Occipital lobe (tissue), 2 donors: ENCODE measurements around the gene PGPEP1. TPM values are rescaled to one million over a fixed set of nuclear protein-coding genes. Genes with fewer than 3 reads are reported as not detected.
A peak's percentile ranks its signal among the peaks of the same experiment; 100 is the strongest.
"Not testable (repeated sequence)": the region's sequence is repeated elsewhere in the genome, so short reads cannot be mapped to it uniquely, and the experiment has no call there.

Source experiments
- DNase-seq: peaks from one replicate; lab custom pipeline; 2025; lab: John Stamatoyannopoulos, UW
- total RNA-seq: library from RNA; depleted of rRNA; stranded (reverse); fragments of >200 nt; gene quantifications from one replicate; pipeline ENCODE4 v1.2.3, GENCODE V29; 2014

Gene PGPEP1
- total RNA-seq, 1 donor from 2014 or later: 14.2 TPM

GRCh38 chr19:18390065-18390907 lies 49.9 kb downstream of the PGPEP1 start:
- no peak for DNase-seq

DNA sequence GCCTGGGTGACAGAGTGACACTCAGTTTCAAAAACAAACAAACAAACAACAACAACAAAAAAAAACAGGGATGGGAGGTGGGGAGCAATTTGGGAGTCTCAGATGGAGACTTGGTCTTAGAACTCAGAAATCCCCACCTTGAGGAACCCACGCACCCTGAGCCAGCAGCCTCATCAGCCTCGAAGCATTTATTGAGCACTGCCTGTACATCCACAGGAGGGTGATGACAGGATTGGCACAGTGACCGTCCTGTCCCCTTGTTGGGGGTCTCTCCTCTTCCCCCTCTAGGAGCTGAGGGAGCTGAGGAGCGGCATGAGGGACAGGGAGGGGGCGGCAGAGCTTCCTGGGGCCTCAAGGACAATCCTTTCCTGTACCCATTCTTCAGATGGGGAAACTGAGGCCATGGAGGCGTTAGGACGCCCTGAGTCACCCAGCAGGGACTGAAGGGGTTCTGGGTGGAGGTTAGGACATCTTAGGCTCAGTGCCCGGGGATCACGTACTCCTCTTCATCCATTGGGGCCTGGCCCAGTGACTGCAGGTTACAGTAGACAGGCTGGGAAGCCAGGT lies 51.2 kb downstream of the PGPEP1 start:
- no peak for DNase-seq

DNA sequence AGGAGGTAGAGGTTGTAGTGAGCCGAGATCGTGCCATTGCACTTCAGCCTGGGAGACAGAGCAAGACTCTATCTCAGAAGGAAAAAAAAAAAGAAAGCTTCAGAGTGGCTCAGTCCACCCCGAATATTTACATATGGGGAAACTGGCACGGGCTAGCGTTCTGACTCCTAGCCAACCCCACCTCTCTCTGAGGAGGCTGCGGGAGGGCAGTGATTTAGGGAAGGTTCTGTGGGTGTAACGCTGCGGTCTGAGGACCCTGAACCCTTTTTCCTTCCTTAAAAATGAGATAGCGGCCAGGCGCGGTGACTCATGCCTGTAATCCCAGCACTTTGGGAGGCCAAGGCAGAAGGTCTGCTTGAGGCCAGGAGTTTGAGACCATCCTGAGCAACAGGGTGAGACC lies 52.0 kb downstream of the PGPEP1 start:
- no peak for DNase-seq

DNA sequence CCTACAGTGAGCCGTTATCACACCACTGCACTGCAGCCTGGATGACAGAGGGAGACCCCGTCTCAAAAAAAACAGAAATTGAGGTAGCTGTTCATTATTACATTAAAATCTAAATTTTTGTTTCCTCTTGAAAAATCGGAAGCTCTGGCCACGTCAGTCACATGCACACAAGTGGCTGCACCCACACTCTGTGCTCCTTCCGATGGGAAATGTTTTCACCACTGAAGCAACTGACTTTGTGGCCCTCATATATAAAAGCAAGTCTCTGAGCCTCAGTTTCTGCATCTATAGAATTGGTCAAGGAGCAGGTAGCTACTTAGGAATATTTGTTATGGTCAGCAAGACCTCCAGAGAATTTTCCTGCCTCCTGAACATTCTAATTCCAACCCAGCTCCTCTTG lies 52.5 kb downstream of the PGPEP1 start:
- no peak for DNase-seq

DNA sequence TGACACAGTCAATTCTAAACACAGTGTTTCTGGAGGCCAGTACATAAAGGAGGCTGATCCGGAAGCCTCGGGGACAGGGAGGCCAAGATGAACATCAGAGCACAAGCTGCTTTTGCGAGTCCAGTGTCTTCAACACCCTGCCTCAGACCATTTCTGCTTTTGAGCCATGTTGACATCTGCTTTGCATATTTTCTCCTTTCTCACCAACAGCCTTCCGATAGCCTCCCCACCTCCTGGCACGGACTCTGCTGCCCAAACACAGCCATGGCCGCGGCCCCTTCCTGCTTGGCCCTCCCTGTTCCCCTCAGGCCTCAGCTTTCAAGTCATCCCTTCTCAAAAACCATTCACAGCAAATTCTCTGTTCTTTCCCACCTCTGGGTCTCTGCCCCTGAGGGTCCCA lies 53.4 kb downstream of the PGPEP1 start:
- no peak for DNase-seq

GRCh38 chr19:18396471-18397241 lies 56.3 kb downstream of the PGPEP1 start:
- DNase-seq: no peak

DNA sequence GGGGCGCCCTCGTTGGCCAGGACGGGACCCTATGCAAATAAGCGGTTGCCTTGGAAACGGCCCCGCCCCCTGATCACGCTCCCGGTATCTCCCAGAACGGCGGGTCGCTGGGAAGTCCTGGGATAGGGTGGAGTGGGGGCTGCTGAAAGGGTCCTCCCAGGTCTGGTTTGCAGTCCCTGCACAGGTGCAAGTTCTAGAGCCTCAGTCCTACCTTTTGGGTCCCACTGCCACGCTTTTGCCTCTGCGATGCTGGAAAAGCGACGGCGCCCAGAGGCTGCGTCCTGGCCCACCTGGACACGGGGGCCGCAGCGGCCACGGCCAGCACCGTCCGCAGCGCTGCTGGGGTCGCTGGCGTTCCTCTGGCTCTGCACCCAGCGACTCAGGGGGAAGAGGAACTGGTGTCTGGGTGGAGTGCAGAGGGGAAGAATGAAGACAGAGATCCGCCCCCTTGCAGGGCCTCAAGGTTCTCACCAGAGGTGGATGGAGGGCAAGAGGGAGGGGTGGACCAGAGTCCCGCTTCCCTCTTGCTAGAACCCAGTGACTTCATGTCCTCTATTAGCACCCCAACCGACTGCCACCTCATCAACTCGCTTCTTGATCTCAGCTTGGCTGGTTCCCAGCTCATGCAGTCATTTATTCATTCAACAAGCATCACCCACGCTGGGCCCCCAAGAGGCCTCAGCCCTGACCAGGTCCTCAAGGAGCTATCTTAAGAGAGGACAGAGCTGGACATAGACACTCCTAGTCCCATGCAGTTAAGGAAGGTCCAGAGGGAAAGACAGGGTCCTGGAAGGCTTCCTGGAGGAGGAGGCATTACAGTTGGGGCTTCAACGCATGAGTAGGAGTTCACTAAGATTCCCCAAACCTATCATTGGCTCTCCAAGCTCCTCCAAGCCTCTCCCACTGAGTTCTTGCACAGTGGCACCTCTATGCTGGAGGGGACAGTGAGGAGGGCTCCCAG lies 57.1 kb downstream of the PGPEP1 start, which contains the start of gene LRRC25:
Gene LRRC25 (minus strand): TSS at position 381 of the 961 bp plus-strand sequence. CDS start 659 bp downstream, outside the sequence.
- no peak for DNase-seq

DNA sequence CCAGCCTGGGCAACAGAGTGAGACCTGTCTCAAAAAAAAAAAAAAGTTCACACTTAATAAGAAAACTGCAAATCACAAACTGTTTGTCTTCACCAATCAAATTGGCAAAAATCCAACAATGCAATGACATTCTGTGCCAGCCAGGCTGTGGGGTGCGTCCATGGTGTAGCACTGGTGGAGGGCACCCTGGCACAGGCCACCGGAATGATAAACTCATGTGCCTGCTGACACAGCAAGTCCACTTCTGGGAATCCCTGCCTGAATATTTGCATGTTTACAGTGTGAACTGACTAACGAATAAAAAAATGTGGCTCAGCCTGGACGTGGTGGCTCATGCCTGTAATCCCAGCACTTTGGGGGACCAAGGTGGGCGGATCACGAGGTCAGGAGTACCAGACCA lies 58.6 kb downstream of the PGPEP1 start:
- no peak for DNase-seq

DNA sequence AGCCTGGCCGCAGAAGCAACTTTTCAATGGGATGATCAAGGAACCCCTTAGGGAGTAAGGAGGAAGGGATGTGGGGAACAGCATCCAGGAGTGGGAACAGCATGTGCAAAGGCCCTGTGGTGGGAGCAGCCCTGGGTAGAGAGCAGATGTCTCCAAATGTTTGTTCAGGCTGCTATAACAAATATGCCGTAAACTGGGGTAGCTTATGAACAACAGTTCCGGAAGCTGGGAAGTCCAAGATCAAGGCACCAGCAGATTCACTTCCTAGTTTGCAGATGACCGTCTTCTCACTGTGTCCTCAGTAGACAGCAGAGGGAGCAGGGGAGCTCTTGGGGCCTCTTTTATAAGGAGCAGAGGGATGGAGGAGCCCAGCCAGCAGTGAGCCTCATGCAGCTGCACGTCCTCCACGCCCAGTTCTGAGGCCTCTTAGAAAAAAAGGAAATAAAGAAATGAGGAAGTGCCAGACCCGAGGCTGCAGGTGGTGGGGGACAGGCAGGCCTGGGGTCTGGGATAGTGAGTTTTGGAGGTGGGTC lies 61.2 kb downstream of the PGPEP1 start:
- no peak for DNase-seq

GRCh38 chr19:18402455-18403248 lies 62.3 kb downstream of the PGPEP1 start:
- not testable (repeated sequence) for DNase-seq

GRCh38 chr19:18405754-18406153 lies 65.4 kb downstream of the PGPEP1 start:
- not testable (repeated sequence) for DNase-seq

GRCh38 chr19:18406749-18407148 lies 66.4 kb downstream of the PGPEP1 start:
- DNase-seq: no peak

DNA sequence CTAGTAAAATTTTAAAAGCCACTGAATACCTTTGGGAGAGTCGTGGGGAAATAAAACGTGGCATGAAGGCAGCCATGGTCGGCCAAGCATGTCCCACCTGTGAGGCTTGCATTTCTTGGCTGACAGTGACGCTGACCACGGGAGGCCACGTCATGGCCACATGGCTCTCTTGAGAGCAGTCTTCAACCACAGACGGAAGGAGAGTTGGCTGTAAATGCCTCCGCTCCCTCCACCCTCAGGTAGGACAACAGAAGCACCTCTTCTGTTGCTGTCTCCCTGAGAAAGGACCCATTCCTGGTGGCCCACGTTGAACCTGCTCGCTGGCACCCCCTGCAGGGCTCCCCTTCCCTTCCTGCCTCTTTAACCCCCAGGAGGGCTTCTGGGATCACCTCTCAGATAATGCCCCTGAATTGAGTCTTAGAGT lies 67.7 kb downstream of the PGPEP1 start:
- DNase-seq: no peak

DNA sequence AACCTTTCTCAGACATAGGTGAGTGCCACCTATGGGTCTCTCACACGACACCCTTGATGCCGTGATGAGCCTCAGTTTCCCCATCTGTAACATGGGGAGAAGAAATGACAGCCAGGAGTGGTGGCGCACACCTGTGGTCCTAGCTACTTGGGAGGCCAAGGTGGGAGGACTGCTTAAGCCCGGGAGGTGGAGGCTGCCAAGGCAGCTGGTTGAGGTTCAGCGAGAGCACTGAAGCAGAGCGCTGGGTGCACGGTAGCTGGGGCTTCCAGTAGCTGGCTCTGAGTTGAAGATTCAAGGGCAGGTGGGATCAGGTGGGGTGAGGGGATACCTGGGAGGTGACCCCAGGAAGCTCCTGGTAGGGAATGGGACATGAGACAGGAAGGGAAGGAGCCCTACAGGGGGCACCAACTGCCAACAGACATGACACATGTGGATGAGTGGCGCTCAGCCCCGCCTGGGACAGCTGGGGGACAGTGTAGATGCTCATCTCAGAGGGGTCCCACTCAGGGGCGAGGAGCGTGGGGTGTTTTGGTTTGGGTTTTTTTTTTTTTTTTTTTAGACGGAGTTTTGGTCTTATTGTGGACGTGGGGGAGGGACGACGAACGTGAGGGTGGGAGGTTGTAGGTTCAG lies 72.3 kb downstream of the PGPEP1 start:
- no peak for DNase-seq

DNA sequence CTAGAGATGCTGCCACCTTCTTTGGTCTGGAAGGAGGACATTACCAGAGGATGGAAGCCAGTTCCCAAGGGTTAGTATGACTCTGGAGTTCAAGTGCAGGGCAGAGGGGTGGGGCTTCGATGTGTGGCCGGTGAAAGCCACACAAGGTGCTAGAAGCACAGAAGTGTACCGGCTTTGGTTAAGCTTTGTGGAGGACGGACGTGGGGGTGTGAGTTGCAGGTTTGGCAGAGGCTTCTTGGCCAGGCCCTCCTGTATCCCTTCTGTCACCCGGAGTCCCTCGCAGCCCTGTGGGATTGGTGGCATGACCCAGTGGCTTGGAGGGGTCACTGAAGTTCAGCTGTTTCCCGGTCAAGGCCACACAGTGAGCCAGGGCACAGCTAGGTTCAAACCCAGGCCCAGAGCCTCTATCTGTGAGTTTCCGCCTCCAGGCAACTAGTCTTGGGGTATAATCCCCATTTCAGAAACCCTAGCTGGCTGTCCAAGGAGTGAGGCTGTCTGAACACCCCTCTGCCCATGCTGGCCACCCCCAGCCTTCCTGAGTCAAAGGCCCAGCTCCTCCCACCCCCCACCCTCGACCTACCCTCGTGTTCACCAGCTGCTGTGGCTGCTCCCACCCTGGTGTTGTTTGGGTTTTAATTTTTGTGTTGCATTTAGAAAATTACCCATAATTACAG lies 74.2 kb downstream of the PGPEP1 start:
- DNase-seq: no peak

DNA sequence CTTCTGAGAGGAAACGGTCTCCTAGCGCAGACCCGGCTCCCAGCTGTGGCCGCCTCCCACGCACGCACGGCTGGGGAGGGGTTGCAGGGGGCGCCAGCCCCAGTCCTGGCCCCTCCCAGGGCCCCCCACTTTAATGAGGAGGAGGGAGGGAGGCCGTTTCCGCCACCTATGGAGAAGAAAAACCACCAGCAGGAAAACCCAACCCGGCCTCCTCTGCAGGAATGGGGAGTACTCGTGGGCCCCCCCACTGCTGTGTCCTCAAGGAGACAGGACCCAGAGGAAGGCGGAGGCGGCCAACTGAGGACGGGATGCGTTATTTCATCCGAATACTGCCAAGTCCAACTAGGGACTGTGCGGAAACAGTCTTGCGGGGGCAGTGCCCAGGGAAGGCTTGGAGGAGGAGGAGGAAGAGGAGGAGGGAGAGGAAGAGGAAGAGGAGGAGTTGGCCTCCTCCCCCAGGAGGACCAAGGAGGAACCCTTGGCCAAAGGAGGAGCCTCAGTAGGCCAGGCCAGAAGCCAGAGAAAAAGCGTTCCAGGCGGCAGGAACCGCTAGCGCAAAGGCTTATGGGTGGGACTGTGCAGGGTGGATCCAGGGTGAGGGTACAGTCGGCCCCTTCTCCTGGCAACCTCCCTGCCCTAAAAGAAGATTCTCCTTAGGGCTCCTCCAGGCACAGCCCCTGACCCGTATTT lies 74.9 kb downstream of the PGPEP1 start:
- peak; percentile 71 for DNase-seq

DNA sequence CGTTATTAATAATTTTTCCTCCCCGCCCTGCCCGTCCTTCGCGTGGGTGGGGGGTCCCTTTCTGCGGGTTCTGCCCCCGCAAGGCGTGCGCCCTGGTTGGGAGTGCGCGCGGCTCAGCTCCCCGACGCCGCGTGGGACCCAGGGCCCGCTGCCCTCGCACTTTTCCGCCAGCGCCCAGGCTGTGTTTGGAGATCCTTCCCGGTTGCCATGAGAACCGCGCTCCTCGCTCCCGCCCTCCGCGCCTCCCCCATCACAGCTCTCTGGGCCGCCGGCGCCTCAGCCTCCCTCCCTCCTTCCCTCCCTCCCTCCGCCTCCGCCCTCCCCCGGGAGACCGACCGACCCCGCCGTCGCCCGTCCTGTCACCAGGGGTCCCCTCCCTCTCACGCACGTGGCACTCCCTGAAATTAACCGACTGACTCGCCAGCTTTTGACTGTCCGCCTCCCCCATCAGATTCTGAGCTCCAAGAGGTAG lies 76.4 kb downstream of the PGPEP1 start:
- peak; percentile 79 for DNase-seq
